Measurements from ENCODE around the gene ATG5. TPM values are rescaled to one million over a fixed set of nuclear protein-coding genes. Genes with fewer than 3 reads are reported as not detected.

The ATG5 gene
- total and polyA plus RNA-seq, 2 experiments from 2014 or later = 31.6 to 48.2 TPM

DNA sequence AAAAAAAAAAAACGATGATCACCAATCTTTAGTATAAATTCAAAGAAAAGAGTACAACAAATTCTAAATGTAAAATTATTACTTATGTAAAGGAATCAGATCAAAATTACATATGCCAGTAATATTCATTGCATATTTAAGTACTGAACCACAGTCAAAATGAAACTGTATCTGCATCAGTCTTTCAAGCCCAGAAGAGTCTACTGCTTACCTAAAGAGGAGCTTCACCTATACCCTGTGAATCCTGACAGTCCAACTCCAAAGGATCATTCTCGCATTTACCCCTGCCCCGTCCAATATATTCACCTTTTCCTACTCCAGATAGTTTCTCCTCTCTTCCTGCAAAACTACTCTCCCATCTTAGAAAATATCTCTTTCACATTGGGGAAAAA, 9.2 kb downstream of the ATG5 start:
- Mint-ChIP-seq H3K27ac (no peak overlapping the region), H3K4me1 (peaks cover 5% of the 10 kb centered on the region; the same call in 2 of the 3 replicates), H3K27me3 (ENCODE audit: insufficient read depth, low read depth, poor library complexity) (no peaks in the 10 kb centered on the region), H3K36me3 (ENCODE audit: low read depth) (peaks cover 20% of the 10 kb centered on the region; the same call in 2 of the 3 replicates), H3K9me3 (no peaks in the 10 kb centered on the region), H3K4me3 (no peak overlapping the region)
- no peak overlapping the region for H3K4me3 ChIP-seq
- H3K79me2 ChIP-seq (replicated peaks; ENCODE audit: insufficient read depth) = peaks cover 93% of the 10 kb centered on the region
- H2AFZ ChIP-seq = no peak overlapping the region
- no peaks in the 10 kb centered on the region for H3F3A ChIP-seq (replicated peaks; ENCODE audit: low read depth)
- H3K9me2 ChIP-seq (ENCODE audit: insufficient read depth) = no peaks in the 10 kb centered on the region
- no peak for DNase-seq (ENCODE audit: low spot score)
- no peaks in the 10 kb centered on the region for H3K27me3 ChIP-seq (ENCODE audit: insufficient read depth)
- H4K20me1 ChIP-seq (replicated peaks; ENCODE audit: insufficient read depth) = peaks cover 22% of the 10 kb centered on the region
- H3K4me1 ChIP-seq (ENCODE audit: insufficient read depth) = no peaks in the 10 kb centered on the region
- no peak for ATAC-seq
- TF ChIP-seq, protein P1, sequence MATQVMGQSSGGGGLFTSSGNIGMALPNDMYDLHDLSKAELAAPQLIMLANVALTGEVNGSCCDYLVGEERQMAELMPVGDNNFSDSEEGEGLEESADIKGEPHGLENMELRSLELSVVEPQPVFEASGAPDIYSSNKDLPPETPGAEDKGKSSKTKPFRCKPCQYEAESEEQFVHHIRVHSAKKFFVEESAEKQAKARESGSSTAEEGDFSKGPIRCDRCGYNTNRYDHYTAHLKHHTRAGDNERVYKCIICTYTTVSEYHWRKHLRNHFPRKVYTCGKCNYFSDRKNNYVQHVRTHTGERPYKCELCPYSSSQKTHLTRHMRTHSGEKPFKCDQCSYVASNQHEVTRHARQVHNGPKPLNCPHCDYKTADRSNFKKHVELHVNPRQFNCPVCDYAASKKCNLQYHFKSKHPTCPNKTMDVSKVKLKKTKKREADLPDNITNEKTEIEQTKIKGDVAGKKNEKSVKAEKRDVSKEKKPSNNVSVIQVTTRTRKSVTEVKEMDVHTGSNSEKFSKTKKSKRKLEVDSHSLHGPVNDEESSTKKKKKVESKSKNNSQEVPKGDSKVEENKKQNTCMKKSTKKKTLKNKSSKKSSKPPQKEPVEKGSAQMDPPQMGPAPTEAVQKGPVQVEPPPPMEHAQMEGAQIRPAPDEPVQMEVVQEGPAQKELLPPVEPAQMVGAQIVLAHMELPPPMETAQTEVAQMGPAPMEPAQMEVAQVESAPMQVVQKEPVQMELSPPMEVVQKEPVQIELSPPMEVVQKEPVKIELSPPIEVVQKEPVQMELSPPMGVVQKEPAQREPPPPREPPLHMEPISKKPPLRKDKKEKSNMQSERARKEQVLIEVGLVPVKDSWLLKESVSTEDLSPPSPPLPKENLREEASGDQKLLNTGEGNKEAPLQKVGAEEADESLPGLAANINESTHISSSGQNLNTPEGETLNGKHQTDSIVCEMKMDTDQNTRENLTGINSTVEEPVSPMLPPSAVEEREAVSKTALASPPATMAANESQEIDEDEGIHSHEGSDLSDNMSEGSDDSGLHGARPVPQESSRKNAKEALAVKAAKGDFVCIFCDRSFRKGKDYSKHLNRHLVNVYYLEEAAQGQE (IDR thresholded peaks at IDR 0.05; ENCODE audit: unreplicated experiment) = no peak
- TF ChIP-seq JUNB (IDR thresholded peaks at IDR 0.05; ENCODE audit: unreplicated experiment) (no peak), EZH2 (IDR thresholded peaks at IDR 0.05; ENCODE audit: low read depth, unreplicated experiment) (no peak), ZNF114 (CRISPR knock-in tag; IDR thresholded peaks at IDR 0.05) (no peak), NANOG (IDR thresholded peaks at IDR 0.05; ENCODE audit: borderline replicate concordance) (no peak), CREB1 (CRISPR knock-in tag; IDR thresholded peaks at IDR 0.05; ENCODE audit: low read depth) (no peak), ZNF331 (CRISPR knock-in tag; IDR thresholded peaks at IDR 0.05; ENCODE audit: low read depth) (no peak), STAT1 (IDR thresholded peaks at IDR 0.05; ENCODE audit: unreplicated experiment) (no peak), POLR2AphosphoS5 (IDR thresholded peaks at IDR 0.05; ENCODE audit: low read depth) (no peak), EZH2phosphoT487 (IDR thresholded peaks at IDR 0.05; ENCODE audit: unreplicated experiment) (no peak)
- TF ChIP-seq, protein P2, sequence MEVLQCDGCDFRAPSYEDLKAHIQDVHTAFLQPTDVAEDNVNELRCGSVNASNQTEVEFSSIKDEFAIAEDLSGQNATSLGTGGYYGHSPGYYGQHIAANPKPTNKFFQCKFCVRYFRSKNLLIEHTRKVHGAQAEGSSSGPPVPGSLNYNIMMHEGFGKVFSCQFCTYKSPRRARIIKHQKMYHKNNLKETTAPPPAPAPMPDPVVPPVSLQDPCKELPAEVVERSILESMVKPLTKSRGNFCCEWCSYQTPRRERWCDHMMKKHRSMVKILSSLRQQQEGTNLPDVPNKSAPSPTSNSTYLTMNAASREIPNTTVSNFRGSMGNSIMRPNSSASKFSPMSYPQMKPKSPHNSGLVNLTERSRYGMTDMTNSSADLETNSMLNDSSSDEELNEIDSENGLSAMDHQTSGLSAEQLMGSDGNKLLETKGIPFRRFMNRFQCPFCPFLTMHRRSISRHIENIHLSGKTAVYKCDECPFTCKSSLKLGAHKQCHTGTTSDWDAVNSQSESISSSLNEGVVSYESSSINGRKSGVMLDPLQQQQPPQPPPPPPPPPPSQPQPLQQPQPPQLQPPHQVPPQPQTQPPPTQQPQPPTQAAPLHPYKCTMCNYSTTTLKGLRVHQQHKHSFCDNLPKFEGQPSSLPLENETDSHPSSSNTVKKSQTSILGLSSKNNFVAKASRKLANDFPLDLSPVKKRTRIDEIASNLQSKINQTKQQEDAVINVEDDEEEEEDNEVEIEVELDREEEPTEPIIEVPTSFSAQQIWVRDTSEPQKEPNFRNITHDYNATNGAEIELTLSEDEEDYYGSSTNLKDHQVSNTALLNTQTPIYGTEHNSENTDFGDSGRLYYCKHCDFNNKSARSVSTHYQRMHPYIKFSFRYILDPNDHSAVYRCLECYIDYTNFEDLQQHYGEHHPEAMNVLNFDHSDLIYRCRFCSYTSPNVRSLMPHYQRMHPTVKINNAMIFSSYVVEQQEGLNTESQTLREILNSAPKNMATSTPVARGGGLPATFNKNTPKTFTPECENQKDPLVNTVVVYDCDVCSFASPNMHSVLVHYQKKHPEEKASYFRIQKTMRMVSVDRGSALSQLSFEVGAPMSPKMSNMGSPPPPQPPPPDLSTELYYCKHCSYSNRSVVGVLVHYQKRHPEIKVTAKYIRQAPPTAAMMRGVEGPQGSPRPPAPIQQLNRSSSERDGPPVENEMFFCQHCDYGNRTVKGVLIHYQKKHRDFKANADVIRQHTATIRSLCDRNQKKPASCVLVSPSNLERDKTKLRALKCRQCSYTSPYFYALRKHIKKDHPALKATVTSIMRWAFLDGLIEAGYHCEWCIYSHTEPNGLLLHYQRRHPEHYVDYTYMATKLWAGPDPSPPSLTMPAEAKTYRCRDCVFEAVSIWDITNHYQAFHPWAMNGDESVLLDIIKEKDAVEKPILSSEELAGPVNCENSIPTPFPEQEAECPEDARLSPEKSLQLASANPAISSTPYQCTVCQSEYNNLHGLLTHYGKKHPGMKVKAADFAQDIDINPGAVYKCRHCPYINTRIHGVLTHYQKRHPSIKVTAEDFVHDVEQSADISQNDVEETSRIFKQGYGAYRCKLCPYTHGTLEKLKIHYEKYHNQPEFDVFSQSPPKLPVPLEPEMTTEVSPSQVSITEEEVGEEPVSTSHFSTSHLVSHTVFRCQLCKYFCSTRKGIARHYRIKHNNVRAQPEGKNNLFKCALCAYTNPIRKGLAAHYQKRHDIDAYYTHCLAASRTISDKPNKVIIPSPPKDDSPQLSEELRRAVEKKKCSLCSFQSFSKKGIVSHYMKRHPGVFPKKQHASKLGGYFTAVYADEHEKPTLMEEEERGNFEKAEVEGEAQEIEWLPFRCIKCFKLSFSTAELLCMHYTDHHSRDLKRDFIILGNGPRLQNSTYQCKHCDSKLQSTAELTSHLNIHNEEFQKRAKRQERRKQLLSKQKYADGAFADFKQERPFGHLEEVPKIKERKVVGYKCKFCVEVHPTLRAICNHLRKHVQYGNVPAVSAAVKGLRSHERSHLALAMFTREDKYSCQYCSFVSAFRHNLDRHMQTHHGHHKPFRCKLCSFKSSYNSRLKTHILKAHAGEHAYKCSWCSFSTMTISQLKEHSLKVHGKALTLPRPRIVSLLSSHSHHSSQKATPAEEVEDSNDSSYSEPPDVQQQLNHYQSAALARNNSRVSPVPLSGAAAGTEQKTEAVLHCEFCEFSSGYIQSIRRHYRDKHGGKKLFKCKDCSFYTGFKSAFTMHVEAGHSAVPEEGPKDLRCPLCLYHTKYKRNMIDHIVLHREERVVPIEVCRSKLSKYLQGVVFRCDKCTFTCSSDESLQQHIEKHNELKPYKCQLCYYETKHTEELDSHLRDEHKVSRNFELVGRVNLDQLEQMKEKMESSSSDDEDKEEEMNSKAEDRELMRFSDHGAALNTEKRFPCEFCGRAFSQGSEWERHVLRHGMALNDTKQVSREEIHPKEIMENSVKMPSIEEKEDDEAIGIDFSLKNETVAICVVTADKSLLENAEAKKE (CRISPR knock-in tag; IDR thresholded peaks at IDR 0.05) = no peak
- TF ChIP-seq, protein P3, sequence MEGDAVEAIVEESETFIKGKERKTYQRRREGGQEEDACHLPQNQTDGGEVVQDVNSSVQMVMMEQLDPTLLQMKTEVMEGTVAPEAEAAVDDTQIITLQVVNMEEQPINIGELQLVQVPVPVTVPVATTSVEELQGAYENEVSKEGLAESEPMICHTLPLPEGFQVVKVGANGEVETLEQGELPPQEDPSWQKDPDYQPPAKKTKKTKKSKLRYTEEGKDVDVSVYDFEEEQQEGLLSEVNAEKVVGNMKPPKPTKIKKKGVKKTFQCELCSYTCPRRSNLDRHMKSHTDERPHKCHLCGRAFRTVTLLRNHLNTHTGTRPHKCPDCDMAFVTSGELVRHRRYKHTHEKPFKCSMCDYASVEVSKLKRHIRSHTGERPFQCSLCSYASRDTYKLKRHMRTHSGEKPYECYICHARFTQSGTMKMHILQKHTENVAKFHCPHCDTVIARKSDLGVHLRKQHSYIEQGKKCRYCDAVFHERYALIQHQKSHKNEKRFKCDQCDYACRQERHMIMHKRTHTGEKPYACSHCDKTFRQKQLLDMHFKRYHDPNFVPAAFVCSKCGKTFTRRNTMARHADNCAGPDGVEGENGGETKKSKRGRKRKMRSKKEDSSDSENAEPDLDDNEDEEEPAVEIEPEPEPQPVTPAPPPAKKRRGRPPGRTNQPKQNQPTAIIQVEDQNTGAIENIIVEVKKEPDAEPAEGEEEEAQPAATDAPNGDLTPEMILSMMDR (conservative IDR thresholded peaks at IDR 0.05; ENCODE audit: low read depth in 2 of 2) = no peak
- TF ChIP-seq, protein P4, sequence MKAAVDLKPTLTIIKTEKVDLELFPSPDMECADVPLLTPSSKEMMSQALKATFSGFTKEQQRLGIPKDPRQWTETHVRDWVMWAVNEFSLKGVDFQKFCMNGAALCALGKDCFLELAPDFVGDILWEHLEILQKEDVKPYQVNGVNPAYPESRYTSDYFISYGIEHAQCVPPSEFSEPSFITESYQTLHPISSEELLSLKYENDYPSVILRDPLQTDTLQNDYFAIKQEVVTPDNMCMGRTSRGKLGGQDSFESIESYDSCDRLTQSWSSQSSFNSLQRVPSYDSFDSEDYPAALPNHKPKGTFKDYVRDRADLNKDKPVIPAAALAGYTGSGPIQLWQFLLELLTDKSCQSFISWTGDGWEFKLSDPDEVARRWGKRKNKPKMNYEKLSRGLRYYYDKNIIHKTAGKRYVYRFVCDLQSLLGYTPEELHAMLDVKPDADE (IDR thresholded peaks at IDR 0.05) = no peak
- H3K36me3 ChIP-seq (ENCODE audit: insufficient read depth) = no peaks in the 10 kb centered on the region
- no peak overlapping the region for H3K4me2 ChIP-seq
- no peak overlapping the region for H3K27ac ChIP-seq (ENCODE audit: low read depth)
